AG04450 (cell line): ENCODE results near the gene MALRD1. TPM values are rescaled to one million over a fixed set of nuclear protein-coding genes. Genes with fewer than 3 reads are reported as not detected.

Experiments
- CTCF ChIA-PET: fragments of 300-600, 350-600 bp; formaldehyde crosslinking; extraction: SDS; loops from one replicate; lab custom pipeline; 2022; ENCODE audit warnings: antibody characterized with exemption, inconsistent platforms; lab: Charles Lee
- POLR2A ChIA-PET: fragments of 350-600 bp; formaldehyde crosslinking; extraction: SDS; loops from one replicate; lab custom pipeline; 2021; ENCODE audit warnings: antibody characterized with exemption, inconsistent platforms; lab: Yijun Ruan, JAX
- DNase-seq: peaks from one replicate; pipeline ENCODE4 v3.0.0-alpha.2; 2011; ENCODE audit warnings: low read depth, low spot score
- H3K27ac ChIP-seq: one replicate; pipeline ENCODE4 v1.5.1; 2012; ENCODE audit warnings: low read depth, low read length, control low read depth
- H3K27me3 ChIP-seq: one replicate; pipeline ENCODE4 v1.6.0; 2012; ENCODE audit warnings: low read length; ENCODE audit not compliant: control insufficient read depth, insufficient read depth
- H3K4me3 ChIP-seq: 2 replicates; pipeline ENCODE4 v1.5.1; 2011; ENCODE audit warnings: mild to moderate bottlenecking, low read depth, low read length, control low read depth
- H3K9me3 ChIP-seq: 2 replicates; pipeline ENCODE4 v1.5.1; 2012; ENCODE audit warnings: low read length; ENCODE audit not compliant: control insufficient read depth, insufficient read depth
- polyA plus RNA-seq: library from polyadenylated mRNA; depleted of rRNA; stranded (reverse); fragments of >200 nt; gene quantifications from 2 replicates; pipeline ENCODE4 v1.2.3, GENCODE V29; 2011
- TF ChIP-seq, protein P1 (sequence below): IDR thresholded peaks from 2 replicates; pipeline ENCODE4 v1.5.1; 2011; ENCODE audit warnings: low read depth, low read length, control low read depth, inconsistent platforms

Gene MALRD1
- polyA plus RNA-seq, 1 experiment, result 2.4 TPM

DNA sequence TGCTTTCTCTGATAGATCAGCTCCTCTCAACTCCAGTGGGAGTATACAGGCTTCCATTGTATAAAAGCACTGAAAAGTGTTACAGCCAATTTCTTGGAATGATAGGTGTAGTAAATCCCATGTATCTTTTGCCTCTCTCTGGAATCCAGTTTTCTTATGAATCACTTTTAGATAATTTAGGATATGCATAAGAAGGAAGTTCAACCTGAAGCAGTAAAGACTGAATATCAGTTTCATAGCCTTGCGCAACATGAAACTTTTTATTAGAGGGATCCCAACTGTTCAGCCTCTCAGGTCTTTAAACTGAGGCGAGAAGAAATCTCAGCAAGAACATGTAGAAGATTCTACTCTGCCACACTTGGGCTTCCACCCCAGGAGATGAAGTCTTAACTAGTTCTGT lies 280.0 kb downstream of the MALRD1 start:
- Histone ChIP-seq H3K27ac (no peak overlapping the region), H3K27me3 (no peaks in the 10 kb centered on the region), H3K4me3 (no peak overlapping the region), H3K9me3 (no peaks in the 10 kb centered on the region)
- no peak for DNase-seq
- TF ChIP-seq, protein P1, sequence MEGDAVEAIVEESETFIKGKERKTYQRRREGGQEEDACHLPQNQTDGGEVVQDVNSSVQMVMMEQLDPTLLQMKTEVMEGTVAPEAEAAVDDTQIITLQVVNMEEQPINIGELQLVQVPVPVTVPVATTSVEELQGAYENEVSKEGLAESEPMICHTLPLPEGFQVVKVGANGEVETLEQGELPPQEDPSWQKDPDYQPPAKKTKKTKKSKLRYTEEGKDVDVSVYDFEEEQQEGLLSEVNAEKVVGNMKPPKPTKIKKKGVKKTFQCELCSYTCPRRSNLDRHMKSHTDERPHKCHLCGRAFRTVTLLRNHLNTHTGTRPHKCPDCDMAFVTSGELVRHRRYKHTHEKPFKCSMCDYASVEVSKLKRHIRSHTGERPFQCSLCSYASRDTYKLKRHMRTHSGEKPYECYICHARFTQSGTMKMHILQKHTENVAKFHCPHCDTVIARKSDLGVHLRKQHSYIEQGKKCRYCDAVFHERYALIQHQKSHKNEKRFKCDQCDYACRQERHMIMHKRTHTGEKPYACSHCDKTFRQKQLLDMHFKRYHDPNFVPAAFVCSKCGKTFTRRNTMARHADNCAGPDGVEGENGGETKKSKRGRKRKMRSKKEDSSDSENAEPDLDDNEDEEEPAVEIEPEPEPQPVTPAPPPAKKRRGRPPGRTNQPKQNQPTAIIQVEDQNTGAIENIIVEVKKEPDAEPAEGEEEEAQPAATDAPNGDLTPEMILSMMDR, result no peak
- ChIA-PET POLR2A (no interaction called here), CTCF (no interaction called here)

DNA sequence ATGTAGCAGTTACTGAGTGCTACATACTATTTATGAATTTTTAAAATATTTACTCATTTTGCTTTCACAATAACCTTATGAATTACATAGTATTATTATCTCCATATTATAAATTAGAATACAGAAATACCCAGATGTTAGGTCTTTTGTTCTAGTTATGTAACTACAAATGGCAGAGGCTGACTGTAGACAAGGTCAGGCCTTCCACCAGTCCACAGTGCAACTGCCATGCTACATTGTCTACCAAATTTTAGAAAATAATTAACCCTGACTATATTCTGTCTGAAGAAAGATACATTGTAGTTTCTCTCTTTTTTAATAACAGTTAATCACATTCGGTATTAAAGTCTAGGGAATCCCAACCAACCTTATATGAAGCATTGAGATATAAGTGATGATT lies 280.9 kb downstream of the MALRD1 start:
- ChIA-PET CTCF (no interaction called here), POLR2A (no interaction called here)
- no peak for DNase-seq
- no peak overlapping the region for H3K27ac ChIP-seq
- H3K9me3 ChIP-seq, result no peaks in the 10 kb centered on the region
- H3K4me3 ChIP-seq, result no peak overlapping the region
- TF ChIP-seq, protein P1, result no peak
- H3K27me3 ChIP-seq, result no peaks in the 10 kb centered on the region

DNA sequence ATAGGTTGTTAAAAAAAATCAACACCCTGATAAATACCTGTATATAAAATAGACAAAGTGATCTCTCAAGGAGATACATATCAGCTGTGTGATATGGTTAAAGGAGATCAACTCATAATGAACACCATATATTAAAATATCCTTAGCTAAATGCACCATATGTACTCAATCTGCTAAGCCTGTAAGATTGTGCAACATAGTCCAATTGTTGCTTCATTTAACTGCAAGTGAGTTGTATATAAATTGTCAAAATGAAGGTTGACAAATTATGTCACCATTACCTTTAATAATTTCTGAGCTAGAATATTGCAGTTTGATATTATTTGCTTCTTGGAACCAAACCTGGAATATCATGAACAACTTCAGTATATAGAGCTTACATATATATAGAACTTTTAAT lies 283.7 kb downstream of the MALRD1 start:
- ChIA-PET POLR2A (no interaction called here), CTCF (no interaction called here)
- Histone ChIP-seq H3K4me3 (no peak overlapping the region), H3K27me3 (no peaks in the 10 kb centered on the region), H3K27ac (no peak overlapping the region), H3K9me3 (no peaks in the 10 kb centered on the region)
- DNase-seq, result no peak
- TF ChIP-seq, protein P1, result no peak

DNA sequence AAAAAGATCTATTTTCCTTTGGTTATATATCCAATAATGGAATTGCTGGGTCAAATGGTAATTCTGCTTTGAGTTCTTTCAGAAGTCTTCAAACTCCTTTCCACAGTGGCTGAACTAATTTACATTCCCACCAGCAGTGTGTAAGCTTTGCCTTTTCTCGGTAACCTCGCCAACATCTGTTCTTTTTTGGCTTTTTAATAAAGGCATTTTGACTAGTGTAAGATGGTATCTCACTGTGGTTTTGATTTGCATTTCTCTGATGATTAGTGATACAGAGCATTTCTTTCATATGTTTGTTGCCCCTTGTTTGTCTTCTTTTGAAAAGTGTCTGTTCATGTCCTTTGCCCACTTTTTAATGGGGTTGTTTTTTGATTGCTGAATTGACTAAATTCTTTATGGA lies 285.0 kb downstream of the MALRD1 start:
- no peaks in the 10 kb centered on the region for H3K9me3 ChIP-seq
- H3K4me3 ChIP-seq, result no peak overlapping the region
- POLR2A ChIA-PET, result no interaction called here
- TF ChIP-seq, protein P1, result no peak
- CTCF ChIA-PET, result no interaction called here
- no peak for DNase-seq
- H3K27me3 ChIP-seq, result no peaks in the 10 kb centered on the region
- no peak overlapping the region for H3K27ac ChIP-seq

DNA sequence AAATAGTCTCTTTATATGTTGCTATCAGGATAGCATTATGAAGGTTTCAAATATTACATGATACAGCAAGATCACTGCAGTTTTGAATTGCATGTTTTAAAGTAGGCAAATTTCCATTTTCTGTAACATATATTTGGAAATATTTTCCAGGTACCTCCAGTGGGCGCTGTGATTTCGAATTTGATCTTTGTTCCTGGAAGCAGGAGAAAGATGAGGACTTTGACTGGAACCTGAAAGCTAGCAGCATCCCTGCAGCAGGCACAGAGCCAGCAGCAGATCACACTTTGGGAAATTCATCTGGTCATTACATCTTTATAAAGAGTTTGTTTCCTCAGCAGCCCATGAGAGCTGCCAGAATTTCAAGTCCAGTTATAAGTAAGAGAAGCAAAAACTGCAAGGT lies 299.0 kb downstream of the MALRD1 start:
- ChIA-PET CTCF (interaction anchor here (0.5 to 1.3 kb wide), 3 partner anchors 9 to 151 kb away, joined by 4 to 5 read pairs (median 4); no protein-coding TSS in a partner anchor), POLR2A (no interaction called here)
- Histone ChIP-seq H3K4me3 (no peak overlapping the region), H3K27me3 (no peaks in the 10 kb centered on the region), H3K9me3 (no peaks in the 10 kb centered on the region), H3K27ac (no peak overlapping the region)
- TF ChIP-seq, protein P1, result peak; percentile 47
- no peak for DNase-seq
